Measurements from ENCODE around the gene KCNK17. TPM values are rescaled to one million over a fixed set of nuclear protein-coding genes. Genes with fewer than 3 reads are reported as not detected.

The KCNK17 gene
- total RNA-seq, 1 experiment from 2014 or later = not detected

DNA sequence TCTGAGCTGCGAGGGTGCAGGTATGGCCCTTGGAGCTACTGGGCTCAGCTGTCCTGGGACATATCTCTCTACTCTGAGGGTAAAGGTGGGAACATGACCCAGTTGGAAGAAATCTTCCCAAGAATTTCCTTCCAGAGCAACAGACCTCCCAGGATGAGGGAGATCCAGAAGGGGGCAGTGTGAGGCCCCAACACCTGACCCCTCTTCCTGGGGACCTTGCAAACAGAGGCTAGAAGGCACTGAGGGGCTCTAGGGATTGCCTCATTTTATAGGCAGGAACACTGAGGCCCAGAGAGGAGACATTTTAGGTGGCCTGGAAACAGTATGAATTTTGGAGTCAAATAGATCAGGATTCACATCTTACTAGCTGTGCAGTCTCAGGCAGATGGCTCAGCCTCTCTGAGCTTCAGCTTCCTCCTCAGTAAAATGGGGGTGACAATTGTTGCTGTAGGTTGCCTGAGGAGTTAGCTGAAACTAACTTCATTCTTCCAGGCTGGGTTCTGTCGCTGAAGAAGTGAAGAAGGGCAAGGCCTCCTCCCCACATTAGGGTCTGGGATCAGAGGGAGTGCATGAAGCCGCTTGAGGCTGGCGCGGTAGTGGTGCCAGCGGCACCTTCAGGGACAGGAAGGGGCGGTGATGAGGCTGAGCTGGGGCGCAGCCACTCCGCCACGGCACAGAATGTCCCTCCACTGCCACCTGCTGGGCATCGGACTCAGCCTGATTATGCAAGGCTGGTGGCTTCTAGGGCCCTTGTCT is 11.4 kb downstream of the KCNK17 start (continued):
- TF ChIP-seq FOSL1 (IDR thresholded peaks at IDR 0.05; ENCODE audit: low read depth) = no peak
- no peak for TF ChIP-seq EZH2phosphoT487 (IDR thresholded peaks at IDR 0.05; ENCODE audit: borderline replicate concordance)
- TF ChIP-seq, protein P1, sequence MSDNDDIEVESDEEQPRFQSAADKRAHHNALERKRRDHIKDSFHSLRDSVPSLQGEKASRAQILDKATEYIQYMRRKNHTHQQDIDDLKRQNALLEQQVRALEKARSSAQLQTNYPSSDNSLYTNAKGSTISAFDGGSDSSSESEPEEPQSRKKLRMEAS (IDR thresholded peaks at IDR 0.05) = no peak
- no peak for TF ChIP-seq SP1 (IDR thresholded peaks at IDR 0.05; ENCODE audit: low read depth)

DNA sequence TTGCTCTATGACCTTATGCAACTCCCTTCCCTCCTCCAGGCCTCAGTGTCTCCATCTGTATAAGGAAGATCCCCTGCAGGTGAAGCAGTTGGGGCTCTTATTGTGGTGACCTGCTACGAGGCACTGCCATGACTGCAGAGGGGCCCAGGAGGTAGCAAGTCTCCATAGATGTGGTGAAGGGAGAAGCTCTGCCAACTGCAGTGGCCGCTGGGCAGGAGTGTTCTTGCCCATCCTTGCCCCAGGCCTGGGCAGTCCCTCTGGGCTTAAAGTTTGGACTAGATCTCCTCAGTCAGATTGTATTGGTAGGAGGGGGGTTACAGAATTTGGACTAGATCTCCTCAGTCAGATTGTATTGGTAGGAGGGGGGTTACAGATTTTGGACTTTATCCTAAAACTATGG is 12.2 kb downstream of the KCNK17 start:
- no peaks in the 10 kb centered on the region for H3K79me2 ChIP-seq (ENCODE audit: insufficient read depth, low read length)
- H3K27me3 ChIP-seq (ENCODE audit: insufficient read depth, low read length) = 0 out of 2 replicates have a peak, but pooled peaks cover 4% of the 10 kb centered on the region
- no peaks in the 10 kb centered on the region for H3K9me2 ChIP-seq (ENCODE audit: insufficient read depth)
- intact Hi-C loops (cut with micrococcal nuclease) = no loop called here
- no peak overlapping the region for H2AFZ ChIP-seq (ENCODE audit: low read depth, low read length, poor library complexity, severe bottlenecking)
- DNase-seq (ENCODE audit: low read depth, low spot score) (no peak), ATAC-seq (no peak)
- no peak overlapping the region for H3K4me3 ChIP-seq (replicated peaks in 1 of 2; ENCODE audit: low read depth in 1 of 2, low read length in 2 of 2)
- no peak overlapping the region for H3K4me2 ChIP-seq (ENCODE audit: low read length)
- peaks cover 0 to 12% of the 10 kb centered on the region in 2 experiments; a peak in 2 of 4 replicates for H3K4me1 ChIP-seq (ENCODE audit: control insufficient read depth in 1 of 2, insufficient read depth in 2 of 2, low read length in 2 of 2)
- H4K20me1 ChIP-seq (ENCODE audit: insufficient read depth) = no peaks in the 10 kb centered on the region
- no TSS peak for BruUV-seq (replicated peaks)
- POLR2A ChIA-PET = interaction anchor here (1.5 kb wide), 1 partner anchor 136 kb away, joined by 4 read pairs; no protein-coding TSS in a partner anchor
- H3K9me3 ChIP-seq (ENCODE audit: control insufficient read depth in 1 of 2, insufficient read depth in 1 of 2, low read depth in 1 of 2, low read length in 2 of 2) = no peaks in the 10 kb centered on the region
- TF ChIP-seq, protein P2, sequence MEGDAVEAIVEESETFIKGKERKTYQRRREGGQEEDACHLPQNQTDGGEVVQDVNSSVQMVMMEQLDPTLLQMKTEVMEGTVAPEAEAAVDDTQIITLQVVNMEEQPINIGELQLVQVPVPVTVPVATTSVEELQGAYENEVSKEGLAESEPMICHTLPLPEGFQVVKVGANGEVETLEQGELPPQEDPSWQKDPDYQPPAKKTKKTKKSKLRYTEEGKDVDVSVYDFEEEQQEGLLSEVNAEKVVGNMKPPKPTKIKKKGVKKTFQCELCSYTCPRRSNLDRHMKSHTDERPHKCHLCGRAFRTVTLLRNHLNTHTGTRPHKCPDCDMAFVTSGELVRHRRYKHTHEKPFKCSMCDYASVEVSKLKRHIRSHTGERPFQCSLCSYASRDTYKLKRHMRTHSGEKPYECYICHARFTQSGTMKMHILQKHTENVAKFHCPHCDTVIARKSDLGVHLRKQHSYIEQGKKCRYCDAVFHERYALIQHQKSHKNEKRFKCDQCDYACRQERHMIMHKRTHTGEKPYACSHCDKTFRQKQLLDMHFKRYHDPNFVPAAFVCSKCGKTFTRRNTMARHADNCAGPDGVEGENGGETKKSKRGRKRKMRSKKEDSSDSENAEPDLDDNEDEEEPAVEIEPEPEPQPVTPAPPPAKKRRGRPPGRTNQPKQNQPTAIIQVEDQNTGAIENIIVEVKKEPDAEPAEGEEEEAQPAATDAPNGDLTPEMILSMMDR (IDR thresholded peaks at IDR 0.05 in 2 of 3, conservative IDR thresholded peaks at IDR 0.05 in 1 of 3; ENCODE audit: borderline replicate concordance in 1 of 3, insufficient read depth in 1 of 3, low read depth in 2 of 3, low read length in 2 of 3) = no peak
- no peak for TF ChIP-seq POLR2A (IDR thresholded peaks at IDR 0.05; ENCODE audit: borderline replicate concordance, extremely low read depth, insufficient read depth, insufficient read length)
- TF ChIP-seq SP1 (IDR thresholded peaks at IDR 0.05; ENCODE audit: low read depth) = no peak
- no peak for TF ChIP-seq FOSL1 (IDR thresholded peaks at IDR 0.05; ENCODE audit: low read depth)
- RAD21 ChIA-PET (ENCODE audit: low non-redundant PET in 1 of 2, low total read pairs in 2 of 2, uncharacterized antibody in 2 of 2, unreplicated experiment in 2 of 2) = interaction anchor here (1.6 to 1.9 kb wide), 2 partner anchors 136 kb away, joined by 8 to 12 read pairs; no protein-coding TSS in a partner anchor
- CTCF ChIA-PET = interaction anchor here (1.1 to 7.8 kb wide), 12 partner anchors 10 to 429 kb away, joined by 3 to 123 read pairs (median 6); partner anchors contain the start of gene KCNK5
- H3K27ac ChIP-seq (ENCODE audit: low read depth, low read length) = no peak overlapping the region
- H3K36me3 ChIP-seq (ENCODE audit: control insufficient read depth in 1 of 2, insufficient read depth in 2 of 2, low read length in 2 of 2) = no peaks in the 10 kb centered on the region
- H3K9ac ChIP-seq (ENCODE audit: low read length) = no peak overlapping the region
